IMR-90 (cell line): Measurements from ENCODE around the gene NTM. TPM values are rescaled to one million over a fixed set of nuclear protein-coding genes. Genes with fewer than 3 reads are reported as not detected.

Experiments used
- ATAC-seq: fragments of 200-7000 bp; cut with Tn5 transposase; 2 replicates; pipeline ENCODE4 v1.9.1; 2020; ENCODE audit warnings: low read depth, mild to moderate bottlenecking, moderate library complexity
- BruUV-seq: library from RNA; stranded (reverse); fragments of 400-500 nt; replicated peaks from 2 replicates; lab custom pipeline; 2021; lab: Mats Ljungman, UMichigan
- CTCF ChIA-PET: fragments of 300-600 bp; formaldehyde crosslinking; extraction: SDS; loops from one replicate; lab custom pipeline; 2021; ENCODE audit warnings: antibody characterized with exemption; lab: Yijun Ruan, JAX
- POLR2A ChIA-PET: fragments of 300-600 bp; sonication (Branson Sonifier 250); formaldehyde crosslinking; loops from one replicate; lab custom pipeline; 2022; ENCODE audit warnings: antibody characterized with exemption; ENCODE audit not compliant: unreplicated experiment; lab: Charles Lee
- DNase-seq: peaks from one replicate; pipeline ENCODE4 v3.0.0; 2013
- H2AFZ ChIP-seq: replicated peaks from 2 replicates; pipeline ENCODE3; 2013; ENCODE audit warnings: low read length, mild to moderate bottlenecking; ENCODE audit not compliant: poor library complexity
- H2AK5ac ChIP-seq: 2 replicates; pipeline ENCODE4 v1.6.1; 2013; ENCODE audit warnings: low read depth, low read length, inconsistent platforms
- H2AK9ac ChIP-seq: replicated peaks from 2 replicates; pipeline ENCODE3; 2013; ENCODE audit warnings: mild to moderate bottlenecking, low read depth, low read length, moderate library complexity; ENCODE audit not compliant: poor library complexity
- H2BK120ac ChIP-seq: 2 replicates; pipeline ENCODE4 v1.6.1; 2013; ENCODE audit warnings: low read depth, low read length, inconsistent platforms
- H2BK15ac ChIP-seq: 3 replicates; pipeline ENCODE4 v1.6.1; 2013; ENCODE audit warnings: low read depth, low read length, inconsistent platforms
- H2BK20ac ChIP-seq: 2 replicates; pipeline ENCODE4 v1.6.1; 2013; ENCODE audit warnings: low read depth, mild to moderate bottlenecking, inconsistent platforms, low read length, moderate library complexity
- H2BK5ac ChIP-seq: 2 replicates; pipeline ENCODE4 v1.6.1; 2013; ENCODE audit warnings: mild to moderate bottlenecking, low read depth, low read length, inconsistent platforms; ENCODE audit not compliant: poor library complexity, severe bottlenecking
- H3K14ac ChIP-seq: replicated peaks from 2 replicates; pipeline ENCODE4 v1.6.1; 2013; ENCODE audit warnings: low read depth, low read length, inconsistent platforms
- H3K18ac ChIP-seq: 2 replicates; pipeline ENCODE4 v1.6.1; 2013; ENCODE audit warnings: low read depth, low read length, control low read depth
- H3K23ac ChIP-seq: 2 replicates; pipeline ENCODE4 v1.6.1; 2013; ENCODE audit warnings: low read depth, low read length, inconsistent platforms
- H3K27ac ChIP-seq: 2 replicates; pipeline ENCODE4 v1.5.1; 2013; ENCODE audit warnings: mild to moderate bottlenecking, control low read depth, low read length; ENCODE audit not compliant: insufficient read depth
- H3K27me3 ChIP-seq: 2 replicates; pipeline ENCODE4 v1.6.1; 2013; ENCODE audit warnings: low read length; ENCODE audit not compliant: control insufficient read depth, insufficient read depth
- H3K36me3 ChIP-seq: 2 replicates; pipeline ENCODE4 v1.6.1; 2013; ENCODE audit warnings: low read length, mixed read lengths; ENCODE audit not compliant: control insufficient read depth, insufficient read depth
- H3K4ac ChIP-seq: 2 replicates; pipeline ENCODE4 v1.6.1; 2013; ENCODE audit warnings: low read depth, low read length, inconsistent platforms
- H3K4me1 ChIP-seq: 2 replicates; pipeline ENCODE4 v1.6.1; 2013; ENCODE audit warnings: low read length, mixed read lengths; ENCODE audit not compliant: control insufficient read depth, insufficient read depth
- H3K4me2 ChIP-seq: 2 replicates; pipeline ENCODE4 v1.6.1; 2013; ENCODE audit warnings: low read depth, mild to moderate bottlenecking, control low read depth, low read length, moderate library complexity
- H3K4me3 ChIP-seq: 2 replicates; pipeline ENCODE4 v1.5.1; 2013; ENCODE audit warnings: low read depth, mild to moderate bottlenecking, control low read depth, low read length, moderate library complexity; ENCODE audit not compliant: insufficient read depth
- H3K56ac ChIP-seq: 2 replicates; pipeline ENCODE4 v1.6.1; 2013; ENCODE audit warnings: low read length, inconsistent platforms; ENCODE audit not compliant: insufficient read depth; ENCODE audit errors: extremely low read depth
- H3K79me1 ChIP-seq, 2 experiments: 2 replicates each; pipeline ENCODE4 v1.6.1; 2013; ENCODE audit warnings: low read length in 2 of 2, inconsistent platforms in 1 of 2, low read depth in 1 of 2
- H3K9ac ChIP-seq: 2 replicates; pipeline ENCODE4 v1.6.1; 2013; ENCODE audit warnings: low read depth, low read length, control low read depth
- H3K9me1 ChIP-seq: 2 replicates; pipeline ENCODE4 v1.6.1; 2013; ENCODE audit warnings: low read length, inconsistent platforms; ENCODE audit not compliant: insufficient read depth
- H3K9me3 ChIP-seq: 2 replicates; pipeline ENCODE4 v1.6.1; 2013; ENCODE audit warnings: low read length; ENCODE audit not compliant: control insufficient read depth, insufficient read depth
- H4K20me1 ChIP-seq: 2 replicates; pipeline ENCODE4 v1.6.1; 2013; ENCODE audit warnings: low read length, inconsistent platforms; ENCODE audit not compliant: insufficient read depth
- H4K5ac ChIP-seq: 2 replicates; pipeline ENCODE4 v1.6.1; 2013; ENCODE audit warnings: mild to moderate bottlenecking, low read depth, low read length, control low read depth
- H4K8ac ChIP-seq, 2 experiments: 2 replicates each; pipeline ENCODE4 v1.6.1; 2013; ENCODE audit warnings: low read depth in 2 of 2, low read length in 2 of 2, control low read depth in 1 of 2, inconsistent platforms in 1 of 2
- H4K91ac ChIP-seq: 2 replicates; pipeline ENCODE4 v1.6.1; 2013; ENCODE audit warnings: low read depth, low read length, inconsistent platforms; ENCODE audit not compliant: insufficient read depth
- BHLHE40 ChIP-seq: fragments of 150-350 bp; IDR thresholded peaks from 2 replicates; pipeline ENCODE4 v1.6.1; 2016; ENCODE audit warnings: mild to moderate bottlenecking, low read depth, low read length
- CEBPB ChIP-seq: IDR thresholded peaks from 2 replicates; pipeline ENCODE4 v1.6.1; 2012; ENCODE audit warnings: low read depth, low read length, improper control_type of control experiment
- CHD1 ChIP-seq: IDR thresholded peaks from 2 replicates; pipeline ENCODE4 v1.6.1; 2012; ENCODE audit warnings: low read depth, low read length, improper control_type of control experiment
- MAZ ChIP-seq: IDR thresholded peaks from 2 replicates; pipeline ENCODE4 v1.6.1; 2012; ENCODE audit warnings: low read depth, mild to moderate bottlenecking, low read length, improper control_type of control experiment, moderate library complexity, borderline replicate concordance
- RCOR1 ChIP-seq: IDR thresholded peaks from 2 replicates; pipeline ENCODE4 v1.6.1; 2012; ENCODE audit warnings: mild to moderate bottlenecking, low read length, improper control_type of control experiment; ENCODE audit not compliant: insufficient replicate concordance
- SMC3 ChIP-seq: fragments of 150-350 bp; IDR thresholded peaks from 2 replicates; pipeline ENCODE4 v1.6.1; 2016; ENCODE audit warnings: low read depth, mild to moderate bottlenecking, antibody characterized with exemption, low read length, moderate library complexity
- WGBS, 2 experiments: methylation state at CpG; one replicate each; pipeline versions ENCODE4 v1.1.5 to v1.1.7; 2013; ENCODE audit warnings: missing lambda C conversion rate in 2 of 2; ENCODE audit not compliant: insufficient read length in 1 of 2; ENCODE audit errors: extremely low coverage in 2 of 2; 5-methylcytosine and 5-hydroxymethylcytosine counted together
- dilution Hi-C: fragments of 300-500 bp; cut with HindIII; formaldehyde crosslinking; loops from one replicate; pipeline ENCODE4 v1.14.3; 2018; ENCODE audit warnings: low sequenced_read_pairs; ENCODE audit not compliant: unreplicated experiment
- in situ Hi-C: fragments of 300-500 bp; cut with MboI; formaldehyde crosslinking; loops from 3 replicates; pipeline ENCODE4 v1.14.3; 2019; ENCODE audit warnings: low sequenced_read_pairs, inconsistent platforms, mixed read lengths
- intact Hi-C: fragments of 100-400 bp; cut with micrococcal nuclease; formaldehyde crosslinking; loops from 2 replicates; pipeline ENCODE4 v1.10.0; 2022
- polyA plus RNA-seq, 3 experiments: library from polyadenylated mRNA; depleted of rRNA; stranded (reverse); fragments of >200 nt; gene quantifications; 2 replicates each; pipeline ENCODE4 v1.2.3, GENCODE V29; 2012; ENCODE audit warnings: low replicate concordance in 1 of 3
- total RNA-seq: library from RNA; depleted of rRNA; stranded (reverse); fragments of >200 nt; gene quantifications from 2 replicates; pipeline ENCODE4 v1.2.3, GENCODE V29; 2012
- TF ChIP-seq, protein P1 (sequence below): fragments of 150-350 bp; IDR thresholded peaks from 2 replicates; pipeline ENCODE4 v1.6.1; 2017; ENCODE audit warnings: mild to moderate bottlenecking, antibody characterized with exemption, low read length, low read depth
- TF ChIP-seq, protein P2 (sequence below): conservative IDR thresholded peaks from 2 replicates; pipeline ENCODE4 v1.5.1; 2012; ENCODE audit warnings: mild to moderate bottlenecking, low read depth, low read length, improper control_type of control experiment

NTM gene
- total and polyA plus RNA-seq, 2 of the 4 experiments (the other 2 are of a cell fraction) = 19.5 to 25.5 TPM

GRCh38 chr11:131943295-131943694, 572.9 kb downstream of the NTM start:
- 100% methylated on average over 2 of the region's 6 CpGs; no CpG with 5 or more reads in 1 of the 2 experiments for WGBS, 2 experiments
- dilution Hi-C loops = no loop called here

More at GRCh38 chr11:131943295-131943694, 572.9 kb downstream of the NTM start:
- BruUV-seq = no TSS peak
- ChIA-PET POLR2A (no interaction called here), CTCF (no interaction called here)
- Histone ChIP-seq H3K23ac (no peak overlapping the region), H3K4me1 (no peaks in the 10 kb centered on the region; the same call in 1 of the 2 replicates), H2BK5ac (no peak overlapping the region), H2BK120ac (no peak overlapping the region), H2AK9ac (no peak overlapping the region), H4K91ac (no peak overlapping the region), H3K4ac (no peak overlapping the region), H3K4me3 (no peak overlapping the region), H2AK5ac (no peak overlapping the region), H3K79me1 (peaks cover 16 to 35% of the 10 kb centered on the region in 2 experiments; a peak in 3 of 4 replicates), H2BK20ac (no peak overlapping the region), H3K4me2 (no peak overlapping the region), H3K18ac (no peak overlapping the region), H3K14ac (no peak overlapping the region), H3K56ac (no peak overlapping the region), H3K9ac (no peak overlapping the region), H3K27me3 (no peaks in the 10 kb centered on the region), H3K36me3 (no peaks in the 10 kb centered on the region), H4K5ac (no peak overlapping the region), H4K8ac (no peak overlapping the region), H3K27ac (no peak overlapping the region), H4K20me1 (no peaks in the 10 kb centered on the region), H3K9me1 (peaks cover 8% of the 10 kb centered on the region), H2AFZ (no peak overlapping the region), H2BK15ac (no peak overlapping the region), H3K9me3 (no peaks in the 10 kb centered on the region)
- ATAC-seq (no peak), DNase-seq (no peak)
- TF ChIP-seq CEBPB = no peak
- TF ChIP-seq MAZ = no peak
- TF ChIP-seq, protein P1, sequence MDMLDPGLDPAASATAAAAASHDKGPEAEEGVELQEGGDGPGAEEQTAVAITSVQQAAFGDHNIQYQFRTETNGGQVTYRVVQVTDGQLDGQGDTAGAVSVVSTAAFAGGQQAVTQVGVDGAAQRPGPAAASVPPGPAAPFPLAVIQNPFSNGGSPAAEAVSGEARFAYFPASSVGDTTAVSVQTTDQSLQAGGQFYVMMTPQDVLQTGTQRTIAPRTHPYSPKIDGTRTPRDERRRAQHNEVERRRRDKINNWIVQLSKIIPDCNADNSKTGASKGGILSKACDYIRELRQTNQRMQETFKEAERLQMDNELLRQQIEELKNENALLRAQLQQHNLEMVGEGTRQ = no peak
- TF ChIP-seq RCOR1 = no peak
- no peak for TF ChIP-seq BHLHE40
- no peak for TF ChIP-seq CHD1
- no peak for TF ChIP-seq SMC3
- TF ChIP-seq, protein P2, sequence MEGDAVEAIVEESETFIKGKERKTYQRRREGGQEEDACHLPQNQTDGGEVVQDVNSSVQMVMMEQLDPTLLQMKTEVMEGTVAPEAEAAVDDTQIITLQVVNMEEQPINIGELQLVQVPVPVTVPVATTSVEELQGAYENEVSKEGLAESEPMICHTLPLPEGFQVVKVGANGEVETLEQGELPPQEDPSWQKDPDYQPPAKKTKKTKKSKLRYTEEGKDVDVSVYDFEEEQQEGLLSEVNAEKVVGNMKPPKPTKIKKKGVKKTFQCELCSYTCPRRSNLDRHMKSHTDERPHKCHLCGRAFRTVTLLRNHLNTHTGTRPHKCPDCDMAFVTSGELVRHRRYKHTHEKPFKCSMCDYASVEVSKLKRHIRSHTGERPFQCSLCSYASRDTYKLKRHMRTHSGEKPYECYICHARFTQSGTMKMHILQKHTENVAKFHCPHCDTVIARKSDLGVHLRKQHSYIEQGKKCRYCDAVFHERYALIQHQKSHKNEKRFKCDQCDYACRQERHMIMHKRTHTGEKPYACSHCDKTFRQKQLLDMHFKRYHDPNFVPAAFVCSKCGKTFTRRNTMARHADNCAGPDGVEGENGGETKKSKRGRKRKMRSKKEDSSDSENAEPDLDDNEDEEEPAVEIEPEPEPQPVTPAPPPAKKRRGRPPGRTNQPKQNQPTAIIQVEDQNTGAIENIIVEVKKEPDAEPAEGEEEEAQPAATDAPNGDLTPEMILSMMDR = no peak
- in situ Hi-C loops = no loop called here
- intact Hi-C loops = no loop called here
